Measurements from ENCODE around the gene PGAP6. TPM values are rescaled to one million over a fixed set of nuclear protein-coding genes. Genes with fewer than 3 reads are reported as not detected.
A peak's percentile ranks its signal among the peaks of the same experiment; 100 is the strongest.

PGAP6 gene
- total RNA-seq, 1 donor from 2014 or later = 55.8 TPM

GRCh38 chr16:414395-415169 lies 32.8 kb upstream of the PGAP6 start:
- no peak for TF ChIP-seq CTCF (IDR thresholded peaks at IDR 0.05)
- Histone ChIP-seq H3K4me3 (no peak overlapping the region), H3K27me3 (ENCODE audit: low read depth) (no peaks in the 10 kb centered on the region), H3K9me3 (no peaks in the 10 kb centered on the region), H3K4me1 (no peaks in the 10 kb centered on the region), H3K27ac (no peak overlapping the region), H3K36me3 (peaks cover 7% of the 10 kb centered on the region)
- DNase-seq (no peak), ATAC-seq (no peak)
- intact Hi-C loops (cut with DNase I) = no loop called here

GRCh38 chr16:411576-412265 lies 29.9 kb upstream of the PGAP6 start:
- intact Hi-C loops (cut with DNase I) = no loop called here
- Histone ChIP-seq H3K9me3 (no peaks in the 10 kb centered on the region), H3K27ac (no peak overlapping the region), H3K4me1 (no peaks in the 10 kb centered on the region), H3K27me3 (ENCODE audit: low read depth) (no peaks in the 10 kb centered on the region), H3K36me3 (peaks cover 14% of the 10 kb centered on the region), H3K4me3 (no peak overlapping the region)
- no peak for TF ChIP-seq CTCF (IDR thresholded peaks at IDR 0.05)
- ATAC-seq (peak in 1 of 2 donors; percentile 27), DNase-seq (no peak)

GRCh38 chr16:410516-411178 lies 28.9 kb upstream of the PGAP6 start:
- no peaks in the 10 kb centered on the region for H3K4me1 ChIP-seq
- H3K9me3 ChIP-seq = no peaks in the 10 kb centered on the region
- no peak overlapping the region for H3K4me3 ChIP-seq
- no peak for TF ChIP-seq CTCF (IDR thresholded peaks at IDR 0.05)
- ATAC-seq = no peak
- DNase-seq = no peak
- H3K27me3 ChIP-seq (ENCODE audit: low read depth) = no peaks in the 10 kb centered on the region
- H3K27ac ChIP-seq = no peak overlapping the region
- peaks cover 14% of the 10 kb centered on the region for H3K36me3 ChIP-seq
- intact Hi-C loops (cut with DNase I) = no loop called here

GRCh38 chr16:407253-407652 lies 25.5 kb upstream of the PGAP6 start:
- intact Hi-C loops (cut with DNase I) = no loop called here

More at GRCh38 chr16:407253-407652, 25.5 kb upstream of the PGAP6 start:
- Histone ChIP-seq H3K9me3 (no peaks in the 10 kb centered on the region), H3K27ac (no peak overlapping the region), H3K4me1 (no peaks in the 10 kb centered on the region), H3K36me3 (peaks cover 14% of the 10 kb centered on the region), H3K27me3 (ENCODE audit: low read depth) (no peaks in the 10 kb centered on the region), H3K4me3 (no peak overlapping the region)
- no peak for TF ChIP-seq CTCF (IDR thresholded peaks at IDR 0.05)
- ATAC-seq (no peak), DNase-seq (no peak)

Measured in lower lobe of right lung (tissue), 2 donors.